GM19240 (cell line): ENCODE data around the gene FAM171A1.
"Not testable (repeated sequence)": the region's sequence is repeated elsewhere in the genome, so short reads cannot be mapped to it uniquely, and the experiment has no call there.

Experiments used
- DNase-seq: peaks from one replicate; pipeline ENCODE4 v3.0.0; 2011; ENCODE audit warnings: low spot score; ENCODE audit not compliant: insufficient read length

FAM171A1 gene

DNA sequence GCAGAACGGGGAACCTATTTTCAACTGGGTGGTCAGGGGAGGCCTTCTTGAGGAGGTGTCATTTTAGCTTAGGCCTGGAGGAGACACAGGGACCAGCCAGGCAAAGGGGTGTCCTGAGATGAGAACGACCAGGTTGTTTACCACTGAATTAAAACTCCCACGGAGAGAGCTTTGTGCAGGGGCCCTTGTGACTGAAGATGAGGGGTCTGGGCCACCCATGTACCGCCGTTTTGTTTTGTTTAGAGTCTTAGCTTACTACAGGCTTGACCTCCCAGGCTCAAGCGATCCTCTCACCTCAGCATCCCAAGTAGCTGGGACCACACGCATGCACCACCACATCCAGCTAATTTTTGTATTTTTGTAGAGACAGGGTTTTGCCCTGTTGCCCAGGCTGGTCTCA lies 80.4 kb downstream of the FAM171A1 start:
- no peak for DNase-seq

- DNase-seq = no peak
These were observed 80.9 kb downstream of the FAM171A1 start for GRCh38 chr10:15290150-15290549.

GRCh38 chr10:15280974-15281373 lies 90.1 kb downstream of the FAM171A1 start:
- no peak for DNase-seq

GRCh38 chr10:15280462-15280861 lies 90.6 kb downstream of the FAM171A1 start:
- no peak for DNase-seq

DNA sequence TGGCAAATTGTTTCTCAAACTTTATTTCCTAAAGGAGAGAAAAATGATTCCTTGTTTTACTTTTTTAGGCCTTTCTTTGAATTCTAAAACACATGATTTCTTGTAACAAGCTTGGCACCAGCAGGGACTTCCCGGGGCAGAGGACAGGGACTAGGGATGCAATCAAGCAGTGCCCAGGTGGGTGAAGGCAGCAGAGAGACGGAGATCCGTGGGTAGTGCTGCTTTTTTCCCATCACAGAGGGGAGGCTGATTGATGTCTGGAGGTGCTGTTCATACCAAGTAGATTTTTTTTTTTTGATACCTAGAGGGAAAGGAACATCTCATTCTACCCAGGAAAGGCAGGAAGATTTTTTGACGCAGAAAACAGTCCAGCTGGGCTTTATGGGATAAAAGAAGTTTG lies 91.9 kb downstream of the FAM171A1 start:
- no peak for DNase-seq

DNA sequence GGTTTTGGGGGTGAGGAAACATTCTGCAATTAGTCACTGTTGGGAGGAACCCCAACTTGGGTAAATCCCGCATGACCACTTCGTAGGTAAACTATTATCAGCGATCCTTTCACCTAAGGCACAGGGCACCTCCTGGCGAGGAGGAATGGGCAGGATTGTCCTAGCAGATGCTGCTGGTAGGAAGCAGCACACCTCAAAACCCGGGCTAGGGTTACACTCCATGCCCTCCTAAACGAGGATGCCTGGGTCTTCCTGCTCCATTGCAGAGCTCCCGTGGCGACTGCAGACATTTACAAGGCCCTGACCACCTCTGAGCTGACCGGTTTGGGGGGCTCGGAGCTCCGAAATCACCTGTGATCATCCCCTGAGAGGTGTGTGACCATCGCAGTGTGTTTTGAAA lies 92.3 kb downstream of the FAM171A1 start:
- DNase-seq = no peak

GRCh38 chr10:15276039-15276438 lies 95.0 kb downstream of the FAM171A1 start:
- not testable (repeated sequence) for DNase-seq

- DNase-seq = not testable (repeated sequence)
These were observed 101.3 kb downstream of the FAM171A1 start for GRCh38 chr10:15269838-15270237.

DNA sequence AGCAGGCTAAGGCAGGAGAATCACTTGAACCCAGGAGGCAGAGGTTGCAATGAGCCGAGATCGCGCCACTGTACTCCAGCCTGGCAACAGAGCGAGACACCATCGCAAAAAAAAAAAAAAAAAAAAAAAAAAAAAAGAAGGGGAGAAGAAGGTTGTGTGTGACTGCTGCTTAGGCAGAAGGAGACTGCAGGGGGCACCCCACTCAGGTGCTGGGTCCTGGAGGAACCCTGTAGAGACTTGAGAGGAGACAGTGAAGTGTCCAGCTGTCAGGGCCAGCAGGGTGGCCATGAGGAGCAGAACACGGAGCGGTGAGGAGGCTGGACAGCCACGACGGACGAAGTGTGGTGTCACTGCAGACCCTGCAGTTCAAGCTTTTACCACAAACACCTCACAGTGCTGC lies 103.6 kb downstream of the FAM171A1 start:
- DNase-seq = no peak

GRCh38 chr10:15266117-15266516 lies 105.0 kb downstream of the FAM171A1 start:
- DNase-seq = no peak

DNA sequence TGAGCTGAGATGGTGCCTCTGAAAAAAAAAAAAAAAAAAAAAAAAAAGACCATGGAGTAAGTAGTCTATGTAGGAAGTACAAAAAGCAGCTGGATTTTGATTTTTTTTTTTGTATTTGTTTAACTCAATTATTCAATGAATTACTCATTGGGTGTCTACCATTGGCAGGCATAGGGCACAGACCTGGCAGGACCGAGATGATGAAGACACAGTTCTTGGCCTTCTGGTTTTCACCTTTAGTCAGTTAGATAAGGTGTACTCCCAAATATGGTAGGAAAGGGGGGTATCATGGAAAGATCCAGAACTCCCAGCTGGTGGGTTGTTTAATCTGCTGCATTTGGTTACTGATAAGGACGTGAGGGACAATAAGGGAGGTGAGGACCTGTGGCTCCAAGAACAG lies 105.5 kb downstream of the FAM171A1 start:
- DNase-seq = no peak

DNA sequence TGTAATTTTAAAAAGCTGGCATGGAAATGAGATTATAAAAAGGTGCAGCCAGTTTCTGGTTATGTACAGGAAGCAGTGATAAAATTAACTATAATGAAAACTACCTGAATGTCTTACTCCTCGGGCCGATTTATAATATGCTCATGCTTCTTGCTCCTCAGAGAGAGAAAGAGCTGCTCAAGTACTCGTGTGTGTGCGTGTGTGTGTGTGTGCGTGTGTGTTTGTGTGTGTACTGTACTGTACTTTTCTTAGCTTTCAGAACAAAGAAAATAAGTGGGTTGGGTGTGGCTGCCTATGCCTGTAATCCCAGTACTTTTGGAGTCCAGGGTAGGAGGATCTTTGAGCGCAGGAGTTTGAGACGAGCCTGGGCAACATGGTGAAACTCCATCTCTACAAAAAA lies 106.0 kb downstream of the FAM171A1 start:
- DNase-seq = no peak

- DNase-seq = no peak
These were observed 107.3 kb downstream of the FAM171A1 start for GRCh38 chr10:15263657-15264323.

- no peak for DNase-seq
These were observed 108.9 kb downstream of the FAM171A1 start for GRCh38 chr10:15262036-15262713.

- DNase-seq = no peak
These were observed 112.0 kb downstream of the FAM171A1 start for GRCh38 chr10:15259136-15259535.

DNA sequence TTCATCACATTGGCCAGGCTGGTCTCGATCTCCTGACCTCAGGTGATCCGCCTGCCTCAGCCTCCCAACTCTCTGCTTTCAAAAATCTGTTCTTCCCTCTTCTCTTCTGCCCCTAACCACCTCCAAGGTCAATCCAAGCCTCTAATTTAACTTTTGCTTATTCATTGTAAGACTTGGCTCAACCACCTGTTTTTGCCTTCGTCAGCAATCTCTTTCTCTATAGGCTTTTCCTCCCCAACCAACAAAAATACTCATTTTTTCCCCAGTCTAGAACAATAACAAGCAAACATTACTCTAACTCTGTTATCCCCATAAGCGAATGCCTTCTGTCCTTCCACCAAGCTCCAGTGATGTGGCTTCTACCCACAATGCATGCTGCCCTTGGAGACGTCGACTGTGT lies 112.8 kb downstream of the FAM171A1 start:
- no peak for DNase-seq

GRCh38 chr10:15255961-15256360 lies 115.1 kb downstream of the FAM171A1 start:
- no peak for DNase-seq

- no peak for DNase-seq
These were observed 116.1 kb downstream of the FAM171A1 start for GRCh38 chr10:15254808-15255648.

- no peak for DNase-seq
These were observed 116.9 kb downstream of the FAM171A1 start for GRCh38 chr10:15253951-15254807.

GRCh38 chr10:15252396-15252795 lies 118.7 kb downstream of the FAM171A1 start:
- DNase-seq = no peak

GRCh38 chr10:15251791-15252380 lies 119.2 kb downstream of the FAM171A1 start:
- DNase-seq = no peak
